Measurements from ENCODE around the gene ARL10.

ARL10 gene

DNA sequence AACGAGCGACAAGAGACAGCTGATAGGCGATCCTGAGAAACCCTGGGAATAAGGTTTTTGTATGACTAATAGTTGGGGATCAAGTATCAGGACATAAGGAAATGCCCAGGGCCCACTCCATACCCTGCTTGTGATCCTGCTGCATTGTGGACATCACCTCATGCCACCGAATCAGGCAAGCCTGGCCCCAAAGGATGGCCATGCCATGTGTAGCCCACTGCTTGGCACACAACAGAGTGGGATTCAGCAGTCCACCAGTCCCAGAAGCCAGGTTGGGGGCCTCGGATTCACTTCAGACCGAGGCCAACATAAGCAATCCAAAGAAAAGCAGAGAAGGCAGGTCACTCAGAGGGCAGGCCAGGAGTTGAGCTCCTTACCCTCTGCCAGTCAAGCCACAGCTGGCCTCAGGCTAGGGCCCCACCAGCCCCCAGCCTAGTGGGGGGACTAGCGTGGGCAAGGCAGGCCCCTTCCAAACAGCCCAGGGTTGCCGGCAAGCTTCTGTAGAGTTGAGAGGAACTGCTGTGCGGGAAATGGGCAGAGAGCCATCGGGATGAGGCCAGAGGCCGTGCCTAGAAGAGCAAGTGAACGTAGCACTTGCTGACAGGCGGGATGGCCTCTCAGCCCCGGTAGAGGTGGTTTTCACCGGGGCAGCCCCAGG lies 18.1 kb downstream of the ARL10 start:
- Histone ChIP-seq H3K9me3 (ENCODE audit: control insufficient read depth, insufficient read depth, low read length) (no peaks in the 10 kb centered on the region), H3K9ac (ENCODE audit: low read depth, low read length) (no peak overlapping the region), H3K4me3 (ENCODE audit: low read depth, low read length) (no peak overlapping the region), H3K27me3 (ENCODE audit: control insufficient read depth, insufficient read depth, low read length) (no peaks in the 10 kb centered on the region), H3K27ac (ENCODE audit: low read depth, low read length) (no peak overlapping the region), H3K36me3 (ENCODE audit: control insufficient read depth, insufficient read depth, low read length) (peaks cover 65% of the 10 kb centered on the region), H3K4me1 (ENCODE audit: control insufficient read depth, insufficient read depth, low read length) (peaks cover 8% of the 10 kb centered on the region)

DNA sequence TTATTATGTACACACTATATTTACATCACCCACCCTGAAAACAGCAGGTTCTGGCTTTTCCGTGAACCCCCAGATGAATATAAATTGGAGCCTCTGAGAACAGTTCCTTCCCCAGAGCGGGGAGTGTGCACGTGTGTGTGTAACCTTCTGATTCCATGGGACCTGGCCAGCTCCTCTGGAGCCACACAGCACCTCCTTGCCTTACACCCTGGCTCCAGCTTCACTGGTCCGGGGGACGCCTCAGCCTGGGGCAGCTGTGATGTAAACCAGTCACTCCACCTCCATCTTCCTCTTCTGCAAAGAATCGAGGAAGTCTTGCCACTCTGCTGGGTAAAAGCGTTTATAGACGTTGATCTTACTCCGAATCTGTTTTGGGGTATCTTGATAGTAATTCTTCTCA lies 18.7 kb downstream of the ARL10 start:
- peaks cover 65% of the 10 kb centered on the region for H3K36me3 ChIP-seq (ENCODE audit: control insufficient read depth, insufficient read depth, low read length)

DNA sequence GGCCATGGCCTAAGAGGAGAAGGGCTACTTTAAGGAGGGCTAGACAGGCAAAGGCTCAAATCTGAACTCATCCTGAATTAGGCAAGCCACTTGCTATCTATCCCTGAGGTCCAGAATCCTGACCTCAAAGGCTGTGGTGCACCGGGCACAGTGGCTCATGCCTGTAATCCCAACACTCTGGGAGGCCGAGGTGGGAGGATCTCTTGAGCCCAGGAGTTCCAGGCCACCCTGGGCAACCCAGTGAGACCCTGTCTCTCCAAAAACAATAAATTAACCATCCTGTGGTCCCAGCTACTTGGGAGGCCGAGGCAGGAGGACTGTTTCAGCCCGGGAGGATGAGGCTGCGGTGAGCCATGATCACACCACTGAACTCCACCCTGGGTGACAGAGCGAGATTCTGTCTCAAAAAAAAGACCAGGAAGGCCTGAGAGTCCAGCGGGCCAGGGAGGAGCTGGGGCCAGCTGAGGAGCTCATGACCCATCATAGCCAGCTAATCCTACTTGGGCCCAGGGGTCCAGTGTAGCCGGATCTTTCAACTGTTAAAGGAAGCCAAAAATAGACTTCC lies 19.2 kb downstream of the ARL10 start:
- Histone ChIP-seq H3K36me3 (ENCODE audit: control insufficient read depth, insufficient read depth, low read length) (peaks cover 65% of the 10 kb centered on the region), H3K9ac (ENCODE audit: low read depth, low read length) (no peak overlapping the region), H3K27ac (ENCODE audit: low read depth, low read length) (no peak overlapping the region), H3K9me3 (ENCODE audit: control insufficient read depth, insufficient read depth, low read length) (no peaks in the 10 kb centered on the region), H3K4me1 (ENCODE audit: control insufficient read depth, insufficient read depth, low read length) (peaks cover 8% of the 10 kb centered on the region), H3K27me3 (ENCODE audit: control insufficient read depth, insufficient read depth, low read length) (no peaks in the 10 kb centered on the region), H3K4me3 (ENCODE audit: low read depth, low read length) (no peak overlapping the region)

More for the DNA sequence above, 18.7 kb downstream of the ARL10 start:
- Histone ChIP-seq H3K4me1 (ENCODE audit: control insufficient read depth, insufficient read depth, low read length) (peaks cover 8% of the 10 kb centered on the region), H3K4me3 (ENCODE audit: low read depth, low read length) (no peak overlapping the region), H3K9ac (ENCODE audit: low read depth, low read length) (no peak overlapping the region), H3K27me3 (ENCODE audit: control insufficient read depth, insufficient read depth, low read length) (no peaks in the 10 kb centered on the region), H3K27ac (ENCODE audit: low read depth, low read length) (no peak overlapping the region), H3K9me3 (ENCODE audit: control insufficient read depth, insufficient read depth, low read length) (no peaks in the 10 kb centered on the region)

DNA sequence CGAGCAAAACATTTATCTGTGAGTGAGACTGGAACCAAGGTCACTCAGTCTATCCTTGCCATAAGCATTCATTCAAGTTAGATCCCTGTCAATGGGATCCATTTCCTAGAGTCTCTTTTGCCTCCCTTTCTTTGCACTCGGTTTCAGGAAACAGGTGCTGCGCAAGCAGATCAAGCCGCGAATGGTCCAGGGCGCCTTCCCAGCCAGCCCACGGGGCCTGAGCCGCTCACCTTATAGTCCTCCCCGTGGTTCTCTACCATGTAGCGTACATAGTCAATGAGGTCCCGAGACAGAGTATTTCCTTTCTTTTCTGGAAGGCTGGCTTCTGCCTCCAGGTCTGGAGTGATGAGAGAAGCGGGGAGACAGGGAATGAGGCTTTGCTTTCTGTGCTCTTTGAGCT lies 19.7 kb downstream of the ARL10 start:
- Histone ChIP-seq H3K4me1 (ENCODE audit: control insufficient read depth, insufficient read depth, low read length) (peaks cover 8% of the 10 kb centered on the region), H3K9me3 (ENCODE audit: control insufficient read depth, insufficient read depth, low read length) (no peaks in the 10 kb centered on the region), H3K4me3 (ENCODE audit: low read depth, low read length) (no peak overlapping the region), H3K27me3 (ENCODE audit: control insufficient read depth, insufficient read depth, low read length) (no peaks in the 10 kb centered on the region), H3K27ac (ENCODE audit: low read depth, low read length) (no peak overlapping the region), H3K36me3 (ENCODE audit: control insufficient read depth, insufficient read depth, low read length) (peaks cover 65% of the 10 kb centered on the region), H3K9ac (ENCODE audit: low read depth, low read length) (no peak overlapping the region)

DNA sequence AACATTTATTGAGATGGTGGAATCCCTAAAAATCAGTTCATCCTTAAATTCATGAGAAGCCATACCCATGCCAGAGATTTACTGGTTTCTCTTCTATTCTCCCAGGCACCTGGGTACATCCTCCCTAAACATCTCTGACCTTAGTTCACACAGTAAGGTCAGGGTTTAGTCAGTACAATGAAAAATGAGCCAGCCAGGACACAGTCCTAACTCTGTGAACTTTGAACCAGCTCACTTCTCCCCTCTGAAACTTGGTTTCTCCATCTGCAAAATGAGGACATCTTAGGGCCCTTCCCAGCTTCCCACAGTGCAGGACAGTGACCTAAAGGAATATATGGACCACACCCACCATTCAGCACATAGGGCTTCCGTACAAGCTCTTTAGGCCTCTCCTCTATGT lies 21.2 kb downstream of the ARL10 start:
- peaks cover 8% of the 10 kb centered on the region for H3K4me1 ChIP-seq (ENCODE audit: control insufficient read depth, insufficient read depth, low read length)
- H3K4me3 ChIP-seq (ENCODE audit: low read depth, low read length), result no peak overlapping the region
- no peak overlapping the region for H3K9ac ChIP-seq (ENCODE audit: low read depth, low read length)
- H3K36me3 ChIP-seq (ENCODE audit: control insufficient read depth, insufficient read depth, low read length), result peaks cover 59% of the 10 kb centered on the region
- H3K9me3 ChIP-seq (ENCODE audit: control insufficient read depth, insufficient read depth, low read length), result no peaks in the 10 kb centered on the region
- H3K27me3 ChIP-seq (ENCODE audit: control insufficient read depth, insufficient read depth, low read length), result no peaks in the 10 kb centered on the region
- H3K27ac ChIP-seq (ENCODE audit: low read depth, low read length), result no peak overlapping the region

DNA sequence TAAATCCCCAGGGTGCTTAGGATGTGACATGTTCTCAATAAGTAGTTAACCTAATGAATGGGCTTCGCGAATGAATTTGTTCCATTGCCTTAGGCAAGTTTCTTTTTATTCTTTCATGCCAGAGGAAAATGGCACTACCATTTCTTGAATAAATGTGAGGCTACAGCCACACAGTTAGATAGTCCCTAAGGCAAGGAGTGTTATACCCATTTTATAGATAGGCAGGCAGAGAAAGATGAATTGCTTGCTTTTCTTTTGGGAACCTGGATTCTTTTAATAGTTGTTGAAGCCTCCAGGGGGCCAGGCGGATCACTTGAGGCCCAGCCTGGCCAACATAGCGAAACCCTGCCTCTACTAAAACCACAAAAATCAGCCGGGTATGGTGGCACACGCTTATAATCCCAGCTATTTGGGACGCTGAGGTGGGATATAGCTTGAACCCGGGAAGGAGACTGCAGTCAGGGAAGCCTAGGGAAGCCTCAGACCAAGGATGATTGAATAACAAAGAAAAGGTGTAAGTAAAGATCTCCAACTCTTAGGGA lies 22.2 kb downstream of the ARL10 start:
- Histone ChIP-seq H3K9me3 (ENCODE audit: control insufficient read depth, insufficient read depth, low read length) (no peaks in the 10 kb centered on the region), H3K4me3 (ENCODE audit: low read depth, low read length) (peak overlapping the region; percentile 95), H3K4me1 (ENCODE audit: control insufficient read depth, insufficient read depth, low read length) (peaks cover 8% of the 10 kb centered on the region), H3K9ac (ENCODE audit: low read depth, low read length) (peak overlapping the region; percentile 97), H3K27ac (ENCODE audit: low read depth, low read length) (peak overlapping the region; percentile 99), H3K27me3 (ENCODE audit: control insufficient read depth, insufficient read depth, low read length) (no peaks in the 10 kb centered on the region), H3K36me3 (ENCODE audit: control insufficient read depth, insufficient read depth, low read length) (peaks cover 58% of the 10 kb centered on the region)

DNA sequence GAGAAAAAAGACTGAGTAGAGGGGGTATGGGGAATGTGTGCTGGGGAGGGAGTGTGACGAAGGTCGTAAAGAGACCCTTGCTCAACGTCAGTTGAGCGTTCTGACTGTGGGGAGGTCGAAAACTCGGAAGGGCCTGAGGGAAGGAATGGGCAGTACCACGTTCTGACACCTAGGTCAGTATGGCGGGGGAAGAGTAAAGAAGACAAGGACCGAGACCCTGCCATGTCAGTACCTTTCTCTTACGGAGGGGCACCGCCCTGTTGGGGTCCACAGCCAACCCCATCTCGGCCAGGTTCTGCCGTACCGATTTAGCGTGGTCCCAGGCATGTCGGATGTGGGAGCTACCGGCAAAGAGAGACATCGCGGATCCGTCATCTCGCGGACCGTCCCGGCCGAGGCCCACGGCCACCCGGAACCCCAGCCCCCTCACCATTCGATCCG lies 22.7 kb downstream of the ARL10 start:
- peak overlapping the region; percentile 99 for H3K27ac ChIP-seq (ENCODE audit: low read depth, low read length)
- peaks cover 52% of the 10 kb centered on the region for H3K36me3 ChIP-seq (ENCODE audit: control insufficient read depth, insufficient read depth, low read length)
- peak overlapping the region; percentile 95 for H3K4me3 ChIP-seq (ENCODE audit: low read depth, low read length)
- peak overlapping the region; percentile 97 for H3K9ac ChIP-seq (ENCODE audit: low read depth, low read length)
- no peaks in the 10 kb centered on the region for H3K9me3 ChIP-seq (ENCODE audit: control insufficient read depth, insufficient read depth, low read length)
- no peaks in the 10 kb centered on the region for H3K27me3 ChIP-seq (ENCODE audit: control insufficient read depth, insufficient read depth, low read length)
- peaks cover 8% of the 10 kb centered on the region for H3K4me1 ChIP-seq (ENCODE audit: control insufficient read depth, insufficient read depth, low read length)

DNA sequence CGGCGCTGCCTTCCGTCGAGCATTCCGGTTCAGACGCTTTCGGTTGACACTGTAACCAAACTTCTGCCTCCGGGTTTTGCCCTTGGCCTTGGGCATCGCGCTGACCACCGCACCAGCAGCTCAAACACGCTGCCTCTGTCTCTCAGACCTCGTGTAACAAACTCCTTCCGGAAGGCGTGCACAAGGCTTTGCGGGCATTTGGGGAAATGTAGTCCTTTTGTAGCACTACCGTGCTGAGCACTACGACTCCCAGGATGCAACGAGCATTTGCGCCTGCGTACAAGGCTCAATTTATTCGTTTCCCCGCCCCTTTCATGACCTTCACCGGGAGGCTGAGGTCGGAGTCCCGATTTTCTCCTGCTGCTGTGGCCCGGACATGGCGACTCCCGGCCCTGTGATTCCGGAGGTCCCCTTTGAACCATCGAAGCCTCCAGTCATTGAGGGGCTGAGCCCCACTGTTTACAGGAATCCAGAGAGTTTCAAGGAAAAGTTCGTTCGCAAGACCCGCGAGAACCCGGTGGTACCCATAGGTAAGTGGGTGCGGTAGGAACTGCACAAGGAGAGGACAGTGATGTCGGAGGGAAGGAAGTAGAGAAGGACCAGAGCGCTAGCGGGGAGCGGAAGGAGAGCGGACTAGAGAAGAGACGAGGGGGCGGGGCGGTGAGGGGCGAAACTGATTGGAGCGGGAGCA lies 23.3 kb downstream of the ARL10 start, which contains the start of the genes HIGD2A and NOP16:
Gene HIGD2A (plus strand): TSS at position 308 of the 691 bp plus-strand sequence. CDS start 69 bp downstream, at position 377.
Gene NOP16 (minus strand): TSS at position 155 of the 691 bp plus-strand sequence. CDS start 59 bp downstream, at position 96.
- peaks cover 8% of the 10 kb centered on the region for H3K4me1 ChIP-seq (ENCODE audit: control insufficient read depth, insufficient read depth, low read length)
- peaks cover 46% of the 10 kb centered on the region for H3K36me3 ChIP-seq (ENCODE audit: control insufficient read depth, insufficient read depth, low read length)
- H3K9ac ChIP-seq (ENCODE audit: low read depth, low read length), result peak within 1 kb of the TSS; percentile 97
- peak within 1 kb of the TSS; percentile 99 for H3K27ac ChIP-seq (ENCODE audit: low read depth, low read length)
- H3K9me3 ChIP-seq (ENCODE audit: control insufficient read depth, insufficient read depth, low read length), result no peaks in the 10 kb centered on the region
- H3K4me3 ChIP-seq (ENCODE audit: low read depth, low read length), result peak within 1 kb of the TSS; percentile 95
- H3K27me3 ChIP-seq (ENCODE audit: control insufficient read depth, insufficient read depth, low read length), result no peaks in the 10 kb centered on the region

DNA sequence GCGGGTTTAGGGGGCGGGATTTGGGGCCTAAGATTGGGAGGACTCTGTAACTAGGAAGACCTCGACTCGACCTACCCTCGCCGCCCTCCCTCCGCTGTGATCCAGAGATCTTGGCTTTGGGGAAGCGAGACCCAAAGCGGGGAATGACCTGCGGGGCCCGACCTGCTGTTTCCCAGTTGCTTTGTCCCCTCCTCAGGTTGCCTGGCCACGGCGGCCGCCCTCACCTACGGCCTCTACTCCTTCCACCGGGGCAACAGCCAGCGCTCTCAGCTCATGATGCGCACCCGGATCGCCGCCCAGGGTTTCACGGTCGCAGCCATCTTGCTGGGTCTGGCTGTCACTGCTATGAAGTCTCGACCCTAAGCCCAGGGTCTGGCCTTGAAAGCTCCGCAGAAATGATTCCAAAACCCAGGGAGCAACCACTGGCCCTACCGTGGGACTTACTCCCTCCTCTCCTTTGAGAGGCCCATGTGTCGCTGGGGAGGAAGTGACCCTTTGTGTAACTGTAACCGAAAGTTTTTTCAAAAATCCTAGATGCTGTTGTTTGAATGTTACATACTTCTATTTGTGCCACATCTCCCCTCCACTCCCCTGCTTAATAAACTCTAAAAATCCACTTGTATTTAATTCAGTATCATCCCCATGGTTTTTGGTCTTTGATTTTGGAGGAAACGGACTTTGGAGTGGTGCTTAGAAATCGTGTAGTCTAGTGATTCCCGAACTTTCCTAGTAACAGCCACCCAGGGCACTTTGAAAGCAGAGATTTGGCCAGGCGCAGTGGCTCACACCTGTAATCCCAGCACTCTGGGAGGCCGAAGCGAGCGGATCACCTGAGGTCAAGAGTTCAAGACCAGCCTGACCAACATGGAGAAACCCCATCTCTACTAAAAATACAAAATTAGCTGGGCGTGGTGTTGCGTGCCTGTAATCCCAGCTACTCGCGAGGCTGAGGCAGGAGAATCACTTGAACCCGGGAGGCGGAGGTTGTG lies 24.1 kb downstream of the ARL10 start:
- H3K27me3 ChIP-seq (ENCODE audit: control insufficient read depth, insufficient read depth, low read length), result no peaks in the 10 kb centered on the region
- H3K9me3 ChIP-seq (ENCODE audit: control insufficient read depth, insufficient read depth, low read length), result no peaks in the 10 kb centered on the region
- peaks cover 38% of the 10 kb centered on the region for H3K36me3 ChIP-seq (ENCODE audit: control insufficient read depth, insufficient read depth, low read length)
- peak overlapping the region; percentile 85 for H3K9ac ChIP-seq (ENCODE audit: low read depth, low read length)
- H3K4me3 ChIP-seq (ENCODE audit: low read depth, low read length), result peak overlapping the region; percentile 95
- peak overlapping the region; percentile 99 for H3K27ac ChIP-seq (ENCODE audit: low read depth, low read length)
- peaks cover 8% of the 10 kb centered on the region for H3K4me1 ChIP-seq (ENCODE audit: control insufficient read depth, insufficient read depth, low read length)

DNA sequence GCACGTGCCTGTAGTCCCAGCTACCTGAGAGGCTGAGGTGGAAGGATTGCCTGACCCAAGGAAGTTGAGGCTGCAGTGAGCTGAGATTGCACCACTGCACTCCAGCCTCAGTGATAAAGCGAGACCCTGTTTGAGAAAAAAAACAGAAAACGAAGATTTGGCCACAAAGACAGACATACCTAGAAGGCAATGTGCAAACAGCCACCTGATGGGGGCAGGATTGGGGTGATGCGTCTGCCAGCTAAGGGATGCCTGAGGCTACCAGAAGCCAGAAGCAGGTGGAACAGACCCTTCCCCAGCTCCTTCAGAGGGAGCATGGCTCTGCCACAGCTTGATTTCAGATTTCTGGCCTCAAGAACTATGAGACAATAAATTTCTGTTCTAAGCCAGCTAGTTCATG lies 26.2 kb downstream of the ARL10 start:
- Histone ChIP-seq H3K9me3 (ENCODE audit: control insufficient read depth, insufficient read depth, low read length) (no peaks in the 10 kb centered on the region), H3K4me3 (ENCODE audit: low read depth, low read length) (no peak overlapping the region), H3K36me3 (ENCODE audit: control insufficient read depth, insufficient read depth, low read length) (peaks cover 17% of the 10 kb centered on the region)

More for the DNA sequence above, 26.2 kb downstream of the ARL10 start:
- H3K9ac ChIP-seq (ENCODE audit: low read depth, low read length), result no peak overlapping the region
- no peak overlapping the region for H3K27ac ChIP-seq (ENCODE audit: low read depth, low read length)
- H3K4me1 ChIP-seq (ENCODE audit: control insufficient read depth, insufficient read depth, low read length), result peaks cover 8% of the 10 kb centered on the region
- H3K27me3 ChIP-seq (ENCODE audit: control insufficient read depth, insufficient read depth, low read length), result no peaks in the 10 kb centered on the region

Measured in HUES48 (cell line).